Transverse colon (tissue), 4 donors: ENCODE data around the gene SLC29A1. TPM values are rescaled to one million over a fixed set of nuclear protein-coding genes. Genes with fewer than 3 reads are reported as not detected.

Source experiments
- DNase-seq: peaks from one replicate; pipeline ENCODE4 v3.0.0-alpha.2; 2019
- H3K27ac ChIP-seq, 4 donors: fragments of 200-600 bp; sonication (generic); 2 replicates each; pipeline ENCODE4 v1.5.1; 2016 to 2018; ENCODE audit warnings: inconsistent platforms in 4 of 4
- H3K27me3 ChIP-seq: fragments of 200-600 bp; sonication (generic); 2 replicates; pipeline ENCODE4 v1.5.1; 2017; ENCODE audit warnings: inconsistent platforms
- H3K36me3 ChIP-seq, 4 donors: fragments of 200-600 bp; sonication (generic); 2 replicates each; pipeline ENCODE4 v1.5.1; 2017 to 2019; ENCODE audit warnings: inconsistent platforms in 4 of 4
- H3K4me1 ChIP-seq, 4 donors: fragments of 200-600 bp; sonication (generic); 2 replicates each; pipeline ENCODE4 v1.5.1; 2017 to 2020; ENCODE audit warnings: inconsistent platforms in 4 of 4
- H3K4me3 ChIP-seq, 4 donors: fragments of 200-600 bp; sonication (generic); 1 replicate in 1 of 4; 2 replicates in 3 of 4; pipeline versions ENCODE4 v1.5.1 to v1.6.1; 2017 to 2019; ENCODE audit warnings: inconsistent platforms in 4 of 4
- H3K9me3 ChIP-seq, 2 donors: fragments of 200-600 bp; sonication (generic); 2 replicates each; pipeline ENCODE4 v1.5.1; 2017 to 2019; ENCODE audit warnings: inconsistent platforms in 2 of 2
- EP300 ChIP-seq: sonication (generic); formaldehyde crosslinking; IDR thresholded peaks from one replicate; pipeline ENCODE4 v1.6.1; 2017; ENCODE audit warnings: antibody characterized with exemption, low read depth
- POLR2A ChIP-seq: fragments of 450-650 bp; IDR thresholded peaks from one replicate; pipeline ENCODE4 v1.6.1; 2016; ENCODE audit warnings: antibody characterized with exemption, mild to moderate bottlenecking, moderate library complexity
- POLR2AphosphoS5 ChIP-seq, 3 donors: sonication (generic); formaldehyde crosslinking; IDR thresholded peaks; one replicate each; pipeline ENCODE4 v1.6.1; 2016; ENCODE audit warnings: antibody characterized with exemption in 3 of 3
- WGBS, 2 donors: methylation state at CpG; one replicate each; pipeline ENCODE4 v1.1.5; 2018; ENCODE audit warnings: low coverage in 1 of 2; 5-methylcytosine and 5-hydroxymethylcytosine counted together
- in situ Hi-C, 4 donors: fragments of 200-750 bp; cut with MboI; loops; one replicate each; pipeline versions ENCODE4 v1.15.0 to v1.15.1; 2017; ENCODE audit warnings: low sequenced_read_pairs in 3 of 4, low pct_ligation_motif_present in 1 of 4, low pct_unique_long_range_greater_than_20kb in 1 of 4
- intact Hi-C: fragments of 100-400 bp; cut with DNase I; formaldehyde crosslinking; loops from one replicate; pipeline ENCODE4 v1.15.1; 2023; ENCODE audit warnings: low total_unique reads
- total RNA-seq, 4 donors: library from RNA; depleted of rRNA; stranded (reverse); fragments of >200 nt; gene quantifications; one replicate each; pipeline ENCODE4 v1.1.0, GENCODE V29; 2016
- TF ChIP-seq, protein P1 (sequence below), 5 experiments: fragments of 200-600 bp in 3 of 5; fragments of 450-650 bp in 2 of 5; sonication (generic) in 3 of 5; IDR thresholded peaks; 1 replicate in 2 of 5; 2 replicates in 3 of 5; pipeline ENCODE4 v1.5.1; 2016 to 2017; ENCODE audit warnings: antibody characterized with exemption in 5 of 5, inconsistent platforms in 3 of 5, mild to moderate bottlenecking in 2 of 5, moderate library complexity in 1 of 5

Gene SLC29A1
- total RNA-seq, 4 donors from 2014 or later, result 25.1 to 45.2 (median 35.6) TPM

GRCh38 chr6:44269178-44269920, 46.0 kb downstream of the SLC29A1 start:
- Histone ChIP-seq H3K9me3 (no peaks in the 10 kb centered on the region), H3K4me1 (peaks cover 0 to 18% (median 11%) of the 10 kb centered on the region in 4 donors), H3K27ac (no peak overlapping the region), H3K36me3 (no peaks in the 10 kb centered on the region), H3K27me3 (peaks cover 62% of the 10 kb centered on the region), H3K4me3 (no peak overlapping the region)
- 47 to 57% methylated on average over 1 of the region's 1 CpG for WGBS, 2 donors
- in situ Hi-C loops (loop anchor here in 1 of 4 donors (10.0 kb wide), 1 partner anchor 65 kb away; no protein-coding TSS in a partner anchor), intact Hi-C loops (no loop called here)
- DNase-seq, result no peak
- no peak for TF ChIP-seq POLR2AphosphoS5 (IDR thresholded peaks at IDR 0.05)
- TF ChIP-seq, protein P1, sequence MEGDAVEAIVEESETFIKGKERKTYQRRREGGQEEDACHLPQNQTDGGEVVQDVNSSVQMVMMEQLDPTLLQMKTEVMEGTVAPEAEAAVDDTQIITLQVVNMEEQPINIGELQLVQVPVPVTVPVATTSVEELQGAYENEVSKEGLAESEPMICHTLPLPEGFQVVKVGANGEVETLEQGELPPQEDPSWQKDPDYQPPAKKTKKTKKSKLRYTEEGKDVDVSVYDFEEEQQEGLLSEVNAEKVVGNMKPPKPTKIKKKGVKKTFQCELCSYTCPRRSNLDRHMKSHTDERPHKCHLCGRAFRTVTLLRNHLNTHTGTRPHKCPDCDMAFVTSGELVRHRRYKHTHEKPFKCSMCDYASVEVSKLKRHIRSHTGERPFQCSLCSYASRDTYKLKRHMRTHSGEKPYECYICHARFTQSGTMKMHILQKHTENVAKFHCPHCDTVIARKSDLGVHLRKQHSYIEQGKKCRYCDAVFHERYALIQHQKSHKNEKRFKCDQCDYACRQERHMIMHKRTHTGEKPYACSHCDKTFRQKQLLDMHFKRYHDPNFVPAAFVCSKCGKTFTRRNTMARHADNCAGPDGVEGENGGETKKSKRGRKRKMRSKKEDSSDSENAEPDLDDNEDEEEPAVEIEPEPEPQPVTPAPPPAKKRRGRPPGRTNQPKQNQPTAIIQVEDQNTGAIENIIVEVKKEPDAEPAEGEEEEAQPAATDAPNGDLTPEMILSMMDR (IDR thresholded peaks at IDR 0.05), result no peak
- TF ChIP-seq EP300, result no peak
- no peak for TF ChIP-seq POLR2A

DNA sequence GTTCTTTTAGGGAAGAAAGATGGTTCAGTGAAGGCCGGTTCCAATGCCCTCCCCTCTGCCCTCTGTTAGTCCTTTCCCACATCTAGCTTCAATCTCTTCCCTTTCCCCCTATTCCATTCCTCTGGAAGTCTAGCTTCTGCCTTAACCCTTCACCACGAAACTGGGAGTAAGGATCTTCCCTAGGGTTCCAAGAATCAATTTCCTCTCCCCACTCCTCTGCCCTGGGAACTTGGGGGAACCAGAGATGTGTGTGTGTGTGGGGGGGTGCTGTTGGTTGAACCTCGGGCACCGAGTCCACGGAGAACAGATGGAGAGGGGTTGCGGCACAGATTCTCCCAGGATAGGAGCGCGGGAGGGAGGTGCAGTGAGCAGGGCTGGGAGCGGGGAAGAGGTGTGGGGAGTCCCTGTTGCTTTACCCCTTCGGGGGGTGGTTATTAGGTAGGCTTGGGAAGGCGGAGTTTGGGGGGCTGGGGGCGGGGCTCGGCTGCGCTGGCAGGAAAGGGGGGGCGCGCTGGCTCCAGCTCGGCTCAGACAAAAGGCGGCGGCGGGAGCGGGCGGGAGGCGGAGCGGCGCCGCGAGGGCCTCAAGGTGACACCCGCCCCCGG, 46.6 kb downstream of the SLC29A1 start, which contains the start of gene TMEM151B:
TSS of gene TMEM151B (plus strand) at position 530 of the 605 bp plus-strand sequence. CDS start 293 bp downstream, outside the sequence.
- H3K4me3 ChIP-seq, result peak within 1 kb of the TSS in 3 of 4 donors; percentile 26 to 50 (median 38)
- intact Hi-C loops, result loop anchor here (10.0 kb wide), 1 partner anchor 65 kb away; no protein-coding TSS in a partner anchor

GRCh38 chr6:44270526-44271405, 47.4 kb downstream of the SLC29A1 start:
- TF ChIP-seq EP300, result no peak
- TF ChIP-seq POLR2A, result no peak
- TF ChIP-seq, protein P1 (IDR thresholded peaks at IDR 0.05), result no peak
- TF ChIP-seq POLR2AphosphoS5 (IDR thresholded peaks at IDR 0.05), result no peak
- intact Hi-C loops (loop anchor here (10.0 kb wide), 1 partner anchor 64 kb away; no protein-coding TSS in a partner anchor), in situ Hi-C loops (no loop called here)
- DNase-seq, result no peak
- no peaks in the 10 kb centered on the region for H3K36me3 ChIP-seq
- peaks cover 75% of the 10 kb centered on the region for H3K27me3 ChIP-seq
- H3K4me3 ChIP-seq, result peak overlapping the region in 3 of 4 donors; percentile 26 to 50 (median 38)
- no peak overlapping the region for H3K27ac ChIP-seq
- peaks cover 0 to 14% (median 7%) of the 10 kb centered on the region in 4 donors for H3K4me1 ChIP-seq
- no peaks in the 10 kb centered on the region for H3K9me3 ChIP-seq
- 14% methylated on average over 11 of the region's 90 CpGs; no CpG with 5 or more reads in 1 of the 2 donors for WGBS, 2 donors

More for the DNA sequence above, 46.6 kb downstream of the SLC29A1 start, which contains the start of gene TMEM151B:
- Histone ChIP-seq H3K27ac (no peak within 1 kb of the TSS), H3K36me3 (no peaks in the 10 kb centered on the region), H3K27me3 (peaks cover 67% of the 10 kb centered on the region), H3K9me3 (no peaks in the 10 kb centered on the region), H3K4me1 (peaks cover 0 to 12% (median 6%) of the 10 kb centered on the region in 4 donors)
- no peak for TF ChIP-seq POLR2AphosphoS5 (IDR thresholded peaks at IDR 0.05)
- TF ChIP-seq EP300, result no peak
- no peak for TF ChIP-seq POLR2A
- TF ChIP-seq, protein P1 (IDR thresholded peaks at IDR 0.05), result no peak
- 27 to 39% methylated on average over 6 to 14 of the region's 29 CpGs for WGBS, 2 donors
- no peak for DNase-seq
- in situ Hi-C loops, result loop anchor here in 1 of 4 donors (10.0 kb wide), 1 partner anchor 65 kb away; no protein-coding TSS in a partner anchor
